HCT116 (cell line): ENCODE measurements around the gene ZNF836. TPM values are rescaled to one million over a fixed set of nuclear protein-coding genes. Genes with fewer than 3 reads are reported as not detected.

ENCODE experiments used
- ATAC-seq: fragments of 200-7000 bp; cut with Tn5 transposase; 2 replicates; pipeline ENCODE4 v1.9.1; 2020; ENCODE audit warnings: mild to moderate bottlenecking, moderate library complexity
- Bru-seq: library from RNA; stranded (reverse); fragments of 400-500 nt; gene quantifications from one replicate; lab custom pipeline; 2021; lab: Mats Ljungman, UMichigan
- BruChase-seq, 2 experiments: library from RNA; stranded (reverse); fragments of 400-500 nt; gene quantifications; one replicate each; lab custom pipeline; 2021; lab: Mats Ljungman, UMichigan
- BruUV-seq: library from RNA; stranded (reverse); fragments of 400-500 nt; replicated peaks from 2 replicates; lab custom pipeline; 2021; lab: Mats Ljungman, UMichigan
- CTCF ChIA-PET: fragments of 300-600 bp; sonication (Branson Sonifier 250); formaldehyde crosslinking; loops from one replicate; lab custom pipeline; 2021; ENCODE audit warnings: antibody characterized with exemption; lab: Charles Lee
- POLR2A ChIA-PET: fragments of 300-600, 350-600 bp; sonication (Branson Sonifier 250); formaldehyde crosslinking; loops from one replicate; lab custom pipeline; 2021; ENCODE audit warnings: antibody characterized with exemption; lab: Charles Lee
- RAD21 ChIA-PET, 2 experiments: fragments of 300-600 bp; sonication (Branson Sonifier 250); formaldehyde crosslinking; loops; one replicate each; lab custom pipeline; 2023; ENCODE audit warnings: low total read pairs in 2 of 2; ENCODE audit not compliant: uncharacterized antibody in 2 of 2, unreplicated experiment in 2 of 2, low non-redundant PET in 1 of 2; lab: Charles Lee
- DNase-seq: peaks from one replicate; pipeline ENCODE4 v3.0.0-alpha.2; 2010; ENCODE audit warnings: low read depth, low spot score
- H2AFZ ChIP-seq: fragments of 200-600 bp; shearing (Covaris generic), sonication (generic); 2 replicates; pipeline ENCODE4 v1.6.1; 2017; ENCODE audit warnings: low read depth, mixed run types, mixed read lengths, antibody characterized with exemption, low read length; ENCODE audit not compliant: poor library complexity, severe bottlenecking
- H3K27ac ChIP-seq: 2 replicates; pipeline ENCODE4 v1.5.1; 2012; ENCODE audit warnings: low read depth, low read length
- H3K27me3 ChIP-seq: fragments of 200-600 bp; sonication (generic); 2 replicates; pipeline ENCODE4 v1.6.1; 2016; ENCODE audit warnings: mixed run types, low read length, mixed read lengths; ENCODE audit not compliant: insufficient read depth
- H3K36me3 ChIP-seq, 2 experiments: fragments of 200-500 bp in 1 of 2; fragments of 200-600 bp in 1 of 2; sonication (Bioruptor generic) in 1 of 2; sonication (generic) in 1 of 2; 2 replicates each; pipeline versions ENCODE4 v1.5.1 to v1.6.1; 2014 to 2016; ENCODE audit warnings: low read length in 2 of 2, inconsistent platforms in 1 of 2, mixed read lengths in 1 of 2, mixed run types in 1 of 2; ENCODE audit not compliant: insufficient read depth in 2 of 2, control insufficient read depth in 1 of 2
- H3K4me1 ChIP-seq, 2 experiments: fragments of 200-600 bp in 1 of 2; sonication (generic) in 1 of 2; 2 replicates each; pipeline versions ENCODE4 v1.5.1 to v1.6.1; 2012 to 2017; ENCODE audit warnings: low read length in 2 of 2, inconsistent platforms in 1 of 2, mild to moderate bottlenecking in 1 of 2, mixed read lengths in 1 of 2, mixed run types in 1 of 2, moderate library complexity in 1 of 2; ENCODE audit not compliant: insufficient read depth in 2 of 2, control insufficient read depth in 1 of 2
- H3K4me2 ChIP-seq: fragments of 200-600 bp; sonication (generic); 2 replicates; pipeline ENCODE4 v1.6.1; 2017; ENCODE audit warnings: mixed run types, low read length, mixed read lengths
- H3K4me3 ChIP-seq, 2 experiments: fragments of 200-600 bp in 1 of 2; sonication (generic) in 1 of 2; replicated peaks in 1 of 2; 2 replicates each; pipeline ENCODE4 v1.5.1; 2011 to 2016; ENCODE audit warnings: low read length in 2 of 2, control low read depth in 1 of 2, low read depth in 1 of 2, mild to moderate bottlenecking in 1 of 2, mixed read lengths in 1 of 2, mixed run types in 1 of 2
- H3K79me2 ChIP-seq: fragments of 200-600 bp; sonication (generic); 2 replicates; pipeline ENCODE4 v1.6.1; 2017; ENCODE audit warnings: mild to moderate bottlenecking, mixed run types, low read length, moderate library complexity, mixed read lengths; ENCODE audit not compliant: insufficient read depth
- H3K9ac ChIP-seq: fragments of 200-600 bp; sonication (generic); 2 replicates; pipeline ENCODE4 v1.6.1; 2016; ENCODE audit warnings: low read length, mixed read lengths
- H3K9me2 ChIP-seq: fragments of 200-600 bp; sonication (generic), shearing (Covaris generic); 2 replicates; pipeline ENCODE4 v1.6.1; 2017; ENCODE audit warnings: mixed run types, mild to moderate bottlenecking, moderate library complexity; ENCODE audit not compliant: insufficient read depth
- H3K9me3 ChIP-seq, 2 experiments: fragments of 200-500 bp in 1 of 2; fragments of 200-600 bp in 1 of 2; sonication (Bioruptor generic) in 1 of 2; sonication (generic) in 1 of 2; 2 replicates each; pipeline ENCODE4 v1.6.1; 2014 to 2017; ENCODE audit warnings: low read length in 2 of 2, mixed read lengths in 2 of 2, inconsistent platforms in 1 of 2, low read depth in 1 of 2, mild to moderate bottlenecking in 1 of 2, mixed run types in 1 of 2, moderate library complexity in 1 of 2; ENCODE audit not compliant: control insufficient read depth in 1 of 2, insufficient read depth in 1 of 2
- H4K20me1 ChIP-seq: fragments of 200-600 bp; sonication (generic), shearing (Covaris generic); 2 replicates; pipeline ENCODE4 v1.6.1; 2017; ENCODE audit warnings: mixed run types, mild to moderate bottlenecking, moderate library complexity; ENCODE audit not compliant: insufficient read depth
- EGR1 ChIP-seq: IDR thresholded peaks from 2 replicates; pipeline ENCODE4 v1.6.1; 2012; ENCODE audit warnings: low read depth
- JUND ChIP-seq: IDR thresholded peaks from 2 replicates; pipeline ENCODE4 v1.6.1; 2012
- POLR2A ChIP-seq: IDR thresholded peaks from 2 replicates; pipeline ENCODE4 v1.7.0; 2011; ENCODE audit warnings: borderline replicate concordance; ENCODE audit not compliant: insufficient read depth, insufficient read length; ENCODE audit errors: extremely low read depth
- POLR2AphosphoS5 ChIP-seq: IDR thresholded peaks from 2 replicates; pipeline ENCODE4 v1.6.1; 2011; ENCODE audit warnings: mild to moderate bottlenecking, low read depth, low read length, moderate library complexity
- RAD21 ChIP-seq: IDR thresholded peaks from 2 replicates; pipeline ENCODE4 v1.6.1; 2012; ENCODE audit warnings: low read depth, mild to moderate bottlenecking
- SP1 ChIP-seq: IDR thresholded peaks from 2 replicates; pipeline ENCODE4 v1.6.1; 2012; ENCODE audit warnings: low read depth
- SRF ChIP-seq: IDR thresholded peaks from 2 replicates; pipeline ENCODE4 v1.6.1; 2012; ENCODE audit warnings: low read depth
- ZFX ChIP-seq: fragments of 450-650 bp; IDR thresholded peaks from 2 replicates; pipeline ENCODE4 v1.6.1; 2017
- ZNF274 ChIP-seq: fragments of 200-500 bp; sonication (Bioruptor generic); IDR thresholded peaks from 2 replicates; pipeline ENCODE4 v1.6.1; 2014; ENCODE audit warnings: mild to moderate bottlenecking, low read depth, low read length, inconsistent platforms
- intact Hi-C: fragments of 100-400 bp; cut with micrococcal nuclease; formaldehyde crosslinking; loops from 2 replicates; pipeline ENCODE4 v1.10.0; 2022
- long read RNA-seq: library from polyadenylated mRNA; unstranded; transcript quantifications from one replicate; pipeline ENCODE4 v2.0.0, GENCODE V29; 2021; ENCODE audit not compliant: unreplicated experiment
- polyA plus RNA-seq: library from polyadenylated mRNA; unstranded; fragments of >200 nt; gene quantifications from 2 replicates; pipeline ENCODE4 v1.2.1, GENCODE V29; 2012; ENCODE audit warnings: missing spikeins
- total RNA-seq: library from RNA; stranded (reverse); gene quantifications from one replicate; pipeline ENCODE4 v1.2.1, GENCODE V29; 2021; ENCODE audit not compliant: unreplicated experiment
- TF ChIP-seq, protein P1 (sequence below): IDR thresholded peaks from 2 replicates; pipeline ENCODE4 v1.6.1; 2012; ENCODE audit warnings: low read depth

Gene ZNF836
- total RNA-seq (not detected), Bru-seq, nascent RNA (not detected), BruChase-seq, experiment 1, labeled RNA remaining after a 6-hour chase (percentile 25 among the genes with signal in this experiment), BruChase-seq, experiment 2, labeled RNA remaining after a 2-hour chase (percentile 14 among the genes with signal in this experiment)
- polyA plus RNA-seq, result not detected in 2 replicates
- long read RNA-seq, result 0 reads

DNA sequence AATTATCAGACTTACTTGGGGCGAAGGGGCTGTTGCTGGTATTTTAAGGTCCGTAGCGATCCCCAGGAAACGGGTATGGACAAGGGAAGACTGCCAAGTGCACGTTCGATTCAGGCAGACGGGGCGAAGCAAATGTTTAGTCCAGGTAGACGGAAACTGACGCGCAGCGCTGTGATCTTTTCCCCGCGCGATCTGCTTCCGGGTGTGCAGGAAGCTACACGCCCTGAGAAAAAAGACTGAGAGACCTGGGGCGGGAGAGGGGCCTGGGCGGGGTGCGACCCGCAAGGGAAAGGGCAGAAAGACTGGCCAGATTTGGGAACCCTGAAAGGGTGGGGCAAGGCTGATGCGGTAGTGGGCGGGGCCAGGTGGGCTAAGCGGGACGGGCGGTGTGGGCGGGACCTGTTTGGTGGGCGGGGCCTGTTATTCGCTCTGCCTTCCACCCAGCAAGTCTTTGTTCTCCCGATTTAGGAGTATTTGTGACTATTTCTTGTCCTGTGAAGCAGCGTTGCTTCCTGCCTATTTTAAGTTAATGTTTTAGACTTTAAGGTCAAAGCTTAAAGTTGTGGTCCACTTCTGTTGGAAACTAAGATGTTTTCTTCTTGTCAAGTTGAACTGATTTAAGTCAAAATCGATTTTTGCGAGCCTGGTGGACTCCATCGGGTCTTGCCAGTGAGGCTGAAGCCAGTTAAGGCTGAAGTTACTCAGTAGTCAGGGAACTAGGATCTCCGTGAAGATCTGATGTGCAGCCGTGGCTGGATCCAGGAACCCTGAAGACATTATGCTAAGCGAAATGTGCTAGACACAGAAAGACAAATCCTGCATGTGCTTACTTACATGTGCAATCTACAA lies at the start of gene ZNF836:
ZNF836 (minus strand) TSS at position 301 of the 849 bp plus-strand sequence. CDS start 3,549 bp downstream, outside the sequence.
- POLR2A ChIA-PET, result no interaction called here
- Histone ChIP-seq H3K4me3 (no peak within 1 kb of the TSS), H4K20me1 (no peaks in the 10 kb centered on the region)
- TF ChIP-seq SRF, result no peak
- TF ChIP-seq SP1, result no peak
- no peak for TF ChIP-seq ZNF274
- no peak for TF ChIP-seq POLR2A
- no peak for TF ChIP-seq ZFX
- TF ChIP-seq EGR1, result no peak
- no peak for TF ChIP-seq JUND
- TF ChIP-seq POLR2AphosphoS5, result no peak
- TF ChIP-seq RAD21, result no peak
- TF ChIP-seq, protein P1, sequence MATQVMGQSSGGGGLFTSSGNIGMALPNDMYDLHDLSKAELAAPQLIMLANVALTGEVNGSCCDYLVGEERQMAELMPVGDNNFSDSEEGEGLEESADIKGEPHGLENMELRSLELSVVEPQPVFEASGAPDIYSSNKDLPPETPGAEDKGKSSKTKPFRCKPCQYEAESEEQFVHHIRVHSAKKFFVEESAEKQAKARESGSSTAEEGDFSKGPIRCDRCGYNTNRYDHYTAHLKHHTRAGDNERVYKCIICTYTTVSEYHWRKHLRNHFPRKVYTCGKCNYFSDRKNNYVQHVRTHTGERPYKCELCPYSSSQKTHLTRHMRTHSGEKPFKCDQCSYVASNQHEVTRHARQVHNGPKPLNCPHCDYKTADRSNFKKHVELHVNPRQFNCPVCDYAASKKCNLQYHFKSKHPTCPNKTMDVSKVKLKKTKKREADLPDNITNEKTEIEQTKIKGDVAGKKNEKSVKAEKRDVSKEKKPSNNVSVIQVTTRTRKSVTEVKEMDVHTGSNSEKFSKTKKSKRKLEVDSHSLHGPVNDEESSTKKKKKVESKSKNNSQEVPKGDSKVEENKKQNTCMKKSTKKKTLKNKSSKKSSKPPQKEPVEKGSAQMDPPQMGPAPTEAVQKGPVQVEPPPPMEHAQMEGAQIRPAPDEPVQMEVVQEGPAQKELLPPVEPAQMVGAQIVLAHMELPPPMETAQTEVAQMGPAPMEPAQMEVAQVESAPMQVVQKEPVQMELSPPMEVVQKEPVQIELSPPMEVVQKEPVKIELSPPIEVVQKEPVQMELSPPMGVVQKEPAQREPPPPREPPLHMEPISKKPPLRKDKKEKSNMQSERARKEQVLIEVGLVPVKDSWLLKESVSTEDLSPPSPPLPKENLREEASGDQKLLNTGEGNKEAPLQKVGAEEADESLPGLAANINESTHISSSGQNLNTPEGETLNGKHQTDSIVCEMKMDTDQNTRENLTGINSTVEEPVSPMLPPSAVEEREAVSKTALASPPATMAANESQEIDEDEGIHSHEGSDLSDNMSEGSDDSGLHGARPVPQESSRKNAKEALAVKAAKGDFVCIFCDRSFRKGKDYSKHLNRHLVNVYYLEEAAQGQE, result no peak
- TF ChIP-seq, all 23 proteins: peak for 0
- H3K4me2 ChIP-seq, result no peak within 1 kb of the TSS
- BruUV-seq, result no TSS peak
- peaks cover 0 to 7% of the 10 kb centered on the region in 2 experiments; a peak in 2 of 4 replicates for H3K9me3 ChIP-seq
- no peaks in the 10 kb centered on the region for H3K4me1 ChIP-seq
- H3K79me2 ChIP-seq, result no peaks in the 10 kb centered on the region
- no peaks in the 10 kb centered on the region for H3K9me2 ChIP-seq
- no peak within 1 kb of the TSS for H3K27ac ChIP-seq
- ATAC-seq, result no peak
- no peak for DNase-seq
- no peaks in the 10 kb centered on the region for H3K36me3 ChIP-seq
- RAD21 ChIA-PET, result no interaction called here
- no peak within 1 kb of the TSS for H3K9ac ChIP-seq
- CTCF ChIA-PET, result no interaction called here
- H3K27me3 ChIP-seq, result no peaks in the 10 kb centered on the region
- no peak within 1 kb of the TSS for H2AFZ ChIP-seq
- intact Hi-C loops, result no loop called here
